ENCODE results near the gene SHFL. TPM values are rescaled to one million over a fixed set of nuclear protein-coding genes. Genes with fewer than 3 reads are reported as not detected.

The SHFL gene
- total RNA-seq, 4 donors from 2014 or later, result 39.9 to 125 (median 62.7) TPM

DNA sequence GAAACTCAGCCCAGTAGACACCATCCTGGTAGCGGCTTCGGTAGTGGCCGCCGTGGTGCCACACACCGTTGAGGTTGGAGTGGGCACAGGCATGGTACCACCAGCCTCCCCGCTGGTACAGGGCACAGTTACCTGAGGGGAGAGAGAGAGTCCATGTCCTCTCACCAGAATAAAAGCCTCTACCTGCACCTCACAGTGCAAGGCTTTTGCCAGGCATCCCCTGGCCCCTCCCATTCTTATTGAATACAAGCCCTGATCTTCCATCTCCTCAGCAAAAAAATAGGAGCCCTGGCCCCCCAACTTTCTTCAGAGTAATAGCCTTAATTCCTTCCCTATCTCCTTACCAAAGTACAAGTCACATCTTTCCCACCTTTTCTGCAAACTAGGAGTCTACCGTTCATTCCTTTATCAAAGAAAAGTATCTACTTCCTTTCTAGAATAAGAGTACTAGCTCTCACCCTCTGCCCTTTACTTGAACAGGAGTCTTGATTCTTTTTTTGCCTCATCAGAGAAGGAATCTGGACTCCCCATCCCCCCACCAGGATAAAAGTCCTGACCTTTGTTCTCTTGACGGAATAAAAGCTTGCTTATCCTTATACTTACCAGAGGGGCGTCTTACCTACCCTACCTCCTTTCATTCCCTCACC lies 6.7 kb downstream of the SHFL start:
- H3K4me1 ChIP-seq, result peaks cover 0 to 13% (median 5%) of the 10 kb centered on the region in 4 donors
- H3K27ac ChIP-seq, result peak overlapping the region in 2 of 4 donors; percentile 49 to 59
- H3K9me3 ChIP-seq, result no peaks in the 10 kb centered on the region
- no peaks in the 10 kb centered on the region for H3K27me3 ChIP-seq
- DNase-seq, result no peak
- TF ChIP-seq POLR2A (IDR thresholded peaks at IDR 0.05), result no peak
- no peak for TF ChIP-seq CTCF (IDR thresholded peaks at IDR 0.05)
- H3K36me3 ChIP-seq, result peaks cover 0 to 39% (median 0%) of the 10 kb centered on the region in 3 donors
- no peak overlapping the region for H3K4me3 ChIP-seq

DNA sequence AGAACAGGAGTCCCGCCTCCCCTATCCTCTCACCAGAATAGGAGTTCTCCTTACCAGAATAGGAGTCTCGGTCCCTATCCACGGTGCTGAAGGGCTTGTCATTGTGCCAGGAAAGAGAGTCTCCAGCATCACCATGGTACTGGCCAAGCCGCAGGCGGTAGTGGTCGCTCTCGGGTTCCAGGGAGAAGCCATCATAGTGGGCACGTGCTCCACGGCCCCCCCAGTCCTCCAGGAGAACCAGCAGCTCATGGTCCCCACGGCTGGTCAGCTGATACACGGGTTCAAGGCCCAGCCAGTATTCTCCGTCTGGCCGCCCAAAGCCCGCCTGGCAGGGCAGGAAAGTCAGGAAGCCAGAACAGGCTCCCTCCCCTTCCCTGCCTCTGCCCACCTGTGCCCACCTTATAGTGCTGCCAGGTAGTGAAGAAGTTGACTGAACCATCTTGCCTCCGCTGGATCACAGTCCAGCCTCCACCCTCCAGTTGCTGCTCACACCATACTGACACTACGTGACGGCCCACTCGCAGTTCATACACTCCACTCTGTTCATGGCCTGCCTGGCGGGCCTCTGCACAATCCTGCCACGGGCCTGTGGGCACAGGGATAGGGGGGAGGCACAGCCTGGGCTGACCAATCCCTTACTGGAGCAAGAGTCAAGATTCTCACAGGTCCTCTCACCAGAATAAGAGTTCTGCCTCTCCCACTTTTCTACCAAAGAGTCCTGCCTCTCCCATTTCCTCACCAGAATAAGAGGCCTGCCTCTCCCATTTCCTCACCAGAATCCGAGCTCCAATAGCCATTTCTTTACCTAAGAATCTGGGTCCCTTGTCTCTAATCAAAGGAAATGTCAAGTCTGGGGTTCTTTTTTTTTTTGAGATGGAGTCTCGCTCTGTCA lies 7.4 kb downstream of the SHFL start:
- peaks cover 0 to 39% (median 0%) of the 10 kb centered on the region in 3 donors for H3K36me3 ChIP-seq
- no peak overlapping the region for H3K27ac ChIP-seq
- no peak overlapping the region for H3K4me3 ChIP-seq
- H3K27me3 ChIP-seq, result no peaks in the 10 kb centered on the region
- peaks cover 0 to 13% (median 5%) of the 10 kb centered on the region in 4 donors for H3K4me1 ChIP-seq
- peak in 1 of 3 donors; percentile 46 for DNase-seq
- H3K9me3 ChIP-seq, result no peaks in the 10 kb centered on the region
- TF ChIP-seq POLR2A (IDR thresholded peaks at IDR 0.05) (no peak), CTCF (IDR thresholded peaks at IDR 0.05) (no peak)

DNA sequence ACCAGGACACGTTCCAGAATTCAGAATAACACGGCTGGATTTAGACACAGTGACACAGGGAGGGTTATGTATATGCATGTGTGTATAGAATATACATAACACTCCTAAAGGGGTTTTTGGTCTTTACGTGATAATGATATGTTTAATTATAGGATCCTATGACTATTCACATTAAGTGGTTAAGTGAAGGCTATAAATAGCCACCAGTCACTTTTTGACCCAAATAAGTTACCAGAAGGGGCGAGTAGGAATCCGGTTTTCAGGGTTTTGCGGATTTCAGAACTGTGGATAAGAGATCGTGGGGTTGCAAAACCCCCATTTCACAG lies 9.5 kb downstream of the SHFL start:
- Histone ChIP-seq H3K27me3 (no peaks in the 10 kb centered on the region), H3K4me3 (peak overlapping the region; percentile 14 to 65 (median 38)), H3K36me3 (peaks cover 0 to 21% (median 0%) of the 10 kb centered on the region in 3 donors), H3K27ac (peak overlapping the region; percentile 68 to 88 (median 77)), H3K9me3 (no peaks in the 10 kb centered on the region), H3K4me1 (peaks cover 0 to 13% (median 5%) of the 10 kb centered on the region in 4 donors)
- no peak for DNase-seq
- TF ChIP-seq CTCF (IDR thresholded peaks at IDR 0.05), result no peak
- TF ChIP-seq POLR2A (IDR thresholded peaks at IDR 0.05), result no peak

- TF ChIP-seq POLR2A (IDR thresholded peaks at IDR 0.05) (peak; percentile 40 to 56), CTCF (IDR thresholded peaks at IDR 0.05) (peak in 2 of 6 experiments; percentile 20 to 39)
- peaks cover 0 to 16% (median 0%) of the 10 kb centered on the region in 3 donors for H3K36me3 ChIP-seq
- H3K4me3 ChIP-seq, result peak overlapping the region; percentile 35 to 65 (median 58)
- peak overlapping the region; percentile 68 to 88 (median 81) for H3K27ac ChIP-seq
- no peaks in the 10 kb centered on the region for H3K9me3 ChIP-seq
- no peaks in the 10 kb centered on the region for H3K27me3 ChIP-seq
- H3K4me1 ChIP-seq, result peaks cover 0 to 13% (median 5%) of the 10 kb centered on the region in 4 donors
- peak; percentile 81 to 95 (median 94) for DNase-seq
These were observed 10.0 kb downstream of the SHFL start for GRCh38 chr19:10095948-10096614.

DNA sequence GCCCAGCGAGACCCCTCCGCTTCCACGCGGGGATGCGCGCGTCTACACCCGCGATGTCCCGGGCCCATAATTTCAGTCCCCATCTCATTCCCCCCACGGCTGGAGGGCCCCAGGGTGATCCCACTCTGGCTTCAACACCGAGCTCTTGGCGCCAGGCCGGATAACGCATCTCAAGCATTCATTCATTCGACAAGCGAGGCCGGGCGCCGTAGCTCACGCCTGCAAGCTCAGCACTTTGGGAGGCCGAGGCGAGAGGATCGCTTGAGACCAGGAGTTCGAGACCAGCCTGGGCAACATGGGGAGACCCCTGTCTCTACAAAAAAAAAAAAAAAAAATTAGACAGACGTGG lies 10.5 kb downstream of the SHFL start:
- no peaks in the 10 kb centered on the region for H3K9me3 ChIP-seq
- peak; percentile 46 to 65 (median 55) for DNase-seq
- peak overlapping the region; percentile 47 to 88 (median 81) for H3K27ac ChIP-seq
- peaks cover 0 to 13% (median 7%) of the 10 kb centered on the region in 4 donors for H3K4me1 ChIP-seq
- no peak for TF ChIP-seq POLR2A (IDR thresholded peaks at IDR 0.05)
- TF ChIP-seq CTCF (IDR thresholded peaks at IDR 0.05), result no peak
- peak overlapping the region; percentile 35 to 65 (median 58) for H3K4me3 ChIP-seq
- H3K27me3 ChIP-seq, result no peaks in the 10 kb centered on the region
- H3K36me3 ChIP-seq, result peaks cover 0 to 14% (median 0%) of the 10 kb centered on the region in 3 donors
